Heart left ventricle (tissue), 16 donors: ENCODE results near the gene JUP. TPM values are rescaled to one million over a fixed set of nuclear protein-coding genes. Genes with fewer than 3 reads are reported as not detected.
A peak's percentile ranks its signal among the peaks of the same experiment; 100 is the strongest.
"Not testable (repeated sequence)": the region's sequence is repeated elsewhere in the genome, so short reads cannot be mapped to it uniquely, and the experiment has no call there.

Experiments
- ATAC-seq, 4 donors: fragments of 200-7000 bp; cut with Tn5 transposase; one replicate each; pipeline ENCODE4 v1.9.1; 2020 to 2022; ENCODE audit warnings: moderate library complexity in 4 of 4, mild to moderate bottlenecking in 3 of 4, moderate number of reproducible peaks in 1 of 4
- DNase-seq, 5 donors: peaks; one replicate each; pipeline ENCODE4 v3.0.0-alpha.2; 2020
- H3K27ac ChIP-seq, 12 donors: fragments of 200-600 bp; sonication (generic) in 4 of 12; one replicate each; pipeline versions ENCODE4 v1.5.0 to v1.8.0; 2016 to 2022; ENCODE audit warnings: mild to moderate bottlenecking in 2 of 12
- H3K27me3 ChIP-seq, 9 donors: fragments of 200-600 bp; sonication (generic) in 2 of 9; one replicate each; pipeline versions ENCODE4 v1.5.1 to v1.8.0; 2016 to 2022; ENCODE audit warnings: mild to moderate bottlenecking in 3 of 9
- H3K36me3 ChIP-seq, 9 donors: fragments of 200-600 bp; sonication (generic) in 2 of 9; one replicate each; pipeline versions ENCODE4 v1.5.0 to v1.8.0; 2018 to 2022; ENCODE audit warnings: mild to moderate bottlenecking in 2 of 9
- H3K4me1 ChIP-seq, 12 donors: fragments of 200-600 bp; sonication (generic) in 4 of 12; one replicate each; pipeline versions ENCODE4 v1.5.0 to v1.8.0; 2016 to 2022; ENCODE audit warnings: mild to moderate bottlenecking in 3 of 12
- H3K4me3 ChIP-seq, 12 donors: fragments of 200-600 bp; sonication (generic) in 4 of 12; one replicate each; pipeline versions ENCODE4 v1.5.0 to v1.8.0; 2017 to 2022; ENCODE audit warnings: mild to moderate bottlenecking in 9 of 12, moderate library complexity in 4 of 12
- H3K9me3 ChIP-seq, 12 donors: fragments of 200-600 bp; sonication (generic) in 4 of 12; one replicate each; pipeline versions ENCODE4 v1.5.0 to v1.8.0; 2016 to 2022; ENCODE audit warnings: mild to moderate bottlenecking in 1 of 12
- CTCF ChIP-seq, 12 donors: fragments of 200-600 bp; sonication (generic) in 4 of 12; IDR thresholded peaks; one replicate each; pipeline versions ENCODE4 v1.5.0 to v1.8.0; 2018 to 2022; ENCODE audit warnings: antibody characterized with exemption in 12 of 12, mild to moderate bottlenecking in 5 of 12
- POLR2A ChIP-seq, 2 donors: fragments of 450-650 bp; IDR thresholded peaks; one replicate each; pipeline ENCODE4 v1.6.1; 2017; ENCODE audit warnings: antibody characterized with exemption in 2 of 2, mild to moderate bottlenecking in 2 of 2, moderate library complexity in 2 of 2
- WGBS, 4 donors: extraction: QIAGEN DNeasy Blood & Tissue Kit in 2 of 4; methylation state at CpG; one replicate each; pipeline versions ENCODE4 v1.1.5 to v1.1.7; 2013 to 2018; 5-methylcytosine and 5-hydroxymethylcytosine counted together
- intact Hi-C, 10 donors: fragments of 100-400 bp; cut with DNase I; formaldehyde crosslinking; loops; one replicate each; pipeline versions ENCODE4 v1.11.1 to v1.14.2; 2022
- polyA plus RNA-seq, 2 donors: library from polyadenylated mRNA; stranded (reverse); fragments of 200-250 nt; gene quantifications; one replicate each; pipeline ENCODE4 v1.2.3, GENCODE V29; 2013
- total RNA-seq, 9 donors: library from RNA; depleted of rRNA in 2 of 9; stranded (reverse); fragments of >200 nt in 2 of 9; fragmentation: NEBNext Ultra II Directional in 3 of 9; extraction: Animal tissue kit (Norgen Biotek cat#: 25700) in 3 of 9; gene quantifications; one replicate each; pipeline versions ENCODE4 v1.1.0 to v1.2.4, GENCODE V29; 2016 to 2023
- donor health status: ischemic (EF 13 %, LVEDD 7.1; RV severe dilation, severe dysfunction).
- donor health status: healthy with polysubstance abuse.
- donor health status: DM: no; HTN: yes; CAD: no.
- donor health status: DM: no; HTN: no; CAD: no.
- donor health status: ischemic (EF 25% LVEDD 6.9; RV normal size, moderate dysfunction).
- donor health status: ischemic (EF 25% LVEDD 5.7; RV mildly dilated, moderate dysfunction).
- donor health status: healthy.
- donor health status: DM: yes; HTN: yes; CAD: no.
- donor health status: ischemic (EF 35%, LVEDD 5.7; RV mildly dilated, moderate dysfunction).
- donor health status: nonischemic (EF 11% LVEDD 7.7; RV severe dilation, severe dysfunction).
- donor health status: DM: yes; HTN: yes; CAD: no.
- donor health status: PGD.
- donor health status: ischemic (EF 29% LVEDD 5.4; RV normal size, mild dysfunction).
- donor health status: nonischemic (EF 23%, LVEDD 6.1; RV moderate dilation, normal function).

Gene JUP
- total and polyA plus RNA-seq, 11 donors = 94.6 to 503 (median 159) TPM

- 0 to 12% (median 8%) methylated on average over 4 of the region's 4 CpGs for WGBS, 4 donors
- peak in 11 of 12 donors; percentile 21 to 73 (median 52) for TF ChIP-seq CTCF (IDR thresholded peaks at IDR 0.05)
- peak in 1 of 2 donors; percentile 29 for TF ChIP-seq POLR2A (IDR thresholded peaks at IDR 0.05)
- H3K9me3 ChIP-seq = no peaks in the 10 kb centered on the region
- peak overlapping the region; percentile 83 to 97 (median 95) for H3K27ac ChIP-seq
- ATAC-seq (peak; percentile 57 to 74 (median 68)), DNase-seq (peak; percentile 80 to 90 (median 81))
- H3K4me1 ChIP-seq = peaks cover 40 to 100% (median 96%) of the 10 kb centered on the region in 12 donors
- intact Hi-C loops = loop anchor here in 3 of 10 donors (2.0 to 10.0 kb wide), 3 partner anchors 24 to 85 kb away; no protein-coding TSS in a partner anchor
- H3K4me3 ChIP-seq = peak overlapping the region in 2 of 12 donors; percentile 12 to 22
- peaks cover 0 to 18% (median 4%) of the 10 kb centered on the region in 9 donors for H3K36me3 ChIP-seq
- no peaks in the 10 kb centered on the region for H3K27me3 ChIP-seq
Measured at GRCh38 chr17:41777157-41777573, 9.3 kb downstream of the JUP start.

DNA sequence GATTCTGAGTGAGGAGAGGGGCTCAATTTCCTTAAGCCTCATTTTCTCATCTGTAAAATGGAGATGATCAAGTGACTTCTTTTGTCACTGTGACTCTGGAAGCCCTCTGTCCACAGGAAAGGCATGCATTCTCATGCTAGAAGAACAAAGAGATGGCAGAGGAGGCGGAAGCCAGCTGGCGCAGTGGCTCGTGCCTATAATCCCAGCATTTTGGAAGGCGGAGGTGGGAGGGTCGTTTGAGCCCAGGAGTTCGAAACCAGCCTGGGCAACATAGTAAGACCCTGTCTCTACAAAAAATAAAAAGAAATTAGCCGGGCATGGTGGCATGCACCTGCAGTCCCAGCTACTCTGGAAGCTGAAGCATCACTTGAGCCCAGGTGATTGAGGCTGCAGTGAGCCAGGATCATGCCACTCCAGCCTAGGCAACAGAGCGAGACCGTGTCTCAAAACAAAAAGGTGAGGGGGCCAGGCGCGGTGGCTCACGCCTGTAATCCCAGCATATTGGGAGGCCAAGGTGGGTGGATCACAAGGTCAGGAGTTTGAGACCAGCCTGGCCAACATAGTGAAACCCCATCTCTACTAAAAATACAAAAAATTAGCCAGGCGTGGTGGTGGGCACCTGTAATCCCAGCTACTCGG is 10.1 kb downstream of the JUP start:
- 68 to 74% (median 70%) methylated on average over 14 of the region's 14 CpGs for WGBS, 4 donors
- H3K9me3 ChIP-seq, DNase-seq, ATAC-seq, H3K27me3 ChIP-seq, H3K4me3 ChIP-seq: not testable (repeated sequence)
- intact Hi-C loops = loop anchor here in 3 of 10 donors (2.0 to 10.0 kb wide), 3 partner anchors 24 to 84 kb away; no protein-coding TSS in a partner anchor
- Histone ChIP-seq H3K4me1 (peaks cover 38 to 96% (median 91%) of the 10 kb centered on the region in 12 donors), H3K27ac (peak overlapping the region; percentile 83 to 97 (median 95)), H3K36me3 (peaks cover 0 to 25% (median 9%) of the 10 kb centered on the region in 9 donors)

DNA sequence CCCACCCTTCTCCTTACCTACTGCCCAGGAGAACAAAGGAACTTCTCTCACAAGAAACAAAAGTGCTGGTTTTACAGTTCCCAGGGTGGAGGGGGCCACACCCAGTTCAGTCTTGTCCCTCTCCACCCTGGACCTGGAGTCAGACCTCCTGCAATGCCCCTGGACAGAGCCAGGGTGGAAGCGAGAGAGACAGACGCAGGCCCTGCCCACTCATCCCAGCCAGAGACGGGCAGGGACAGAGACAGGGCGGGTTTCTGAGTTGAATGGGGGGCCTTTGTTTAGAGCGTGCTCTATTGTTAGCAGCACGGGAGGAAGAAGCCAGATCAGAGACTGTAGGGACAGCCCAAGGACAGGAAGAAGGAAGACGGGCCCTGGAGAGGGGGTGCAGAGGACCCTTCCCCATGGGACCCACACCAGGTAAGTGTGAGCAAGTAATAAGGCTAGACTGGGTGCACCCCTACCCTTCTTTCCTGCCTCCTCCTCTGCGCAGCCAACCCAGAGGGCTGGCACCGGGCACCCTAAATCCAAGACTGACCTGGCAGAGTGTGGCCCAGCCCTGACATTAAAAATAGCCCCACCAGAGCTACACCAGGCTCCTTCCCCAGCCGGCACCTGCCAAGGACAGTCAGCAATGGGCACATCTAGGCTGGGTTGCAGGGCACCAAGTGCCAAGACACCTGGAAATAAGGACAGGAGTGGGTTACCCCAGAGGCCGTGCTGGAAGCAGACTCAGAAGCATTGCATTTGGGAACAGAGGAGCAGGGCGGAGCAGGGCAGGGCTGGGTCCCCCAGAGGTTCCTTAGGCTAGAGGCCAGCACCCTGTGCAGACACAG is 10.9 kb downstream of the JUP start:
- WGBS, 4 donors = 29 to 35% (median 32%) methylated on average over 9 to 12 of the region's 12 CpGs
- Histone ChIP-seq H3K27me3 (no peaks in the 10 kb centered on the region), H3K4me3 (peak overlapping the region in 4 of 12 donors; percentile 9 to 19 (median 14)), H3K4me1 (peaks cover 38 to 91% (median 84%) of the 10 kb centered on the region in 12 donors), H3K36me3 (peaks cover 0 to 33% (median 17%) of the 10 kb centered on the region in 9 donors), H3K27ac (peak overlapping the region; percentile 83 to 97 (median 95)), H3K9me3 (no peaks in the 10 kb centered on the region)
- peak in 4 of 5 donors; percentile 62 to 78 (median 64) for DNase-seq
- peak; percentile 6 to 48 (median 32) for ATAC-seq
- intact Hi-C loops = loop anchor here in 4 of 10 donors (2.0 to 10.0 kb wide), 3 partner anchors 25 to 83 kb away; no protein-coding TSS in a partner anchor
- TF ChIP-seq CTCF (IDR thresholded peaks at IDR 0.05) (no peak), POLR2A (IDR thresholded peaks at IDR 0.05) (no peak)

DNA sequence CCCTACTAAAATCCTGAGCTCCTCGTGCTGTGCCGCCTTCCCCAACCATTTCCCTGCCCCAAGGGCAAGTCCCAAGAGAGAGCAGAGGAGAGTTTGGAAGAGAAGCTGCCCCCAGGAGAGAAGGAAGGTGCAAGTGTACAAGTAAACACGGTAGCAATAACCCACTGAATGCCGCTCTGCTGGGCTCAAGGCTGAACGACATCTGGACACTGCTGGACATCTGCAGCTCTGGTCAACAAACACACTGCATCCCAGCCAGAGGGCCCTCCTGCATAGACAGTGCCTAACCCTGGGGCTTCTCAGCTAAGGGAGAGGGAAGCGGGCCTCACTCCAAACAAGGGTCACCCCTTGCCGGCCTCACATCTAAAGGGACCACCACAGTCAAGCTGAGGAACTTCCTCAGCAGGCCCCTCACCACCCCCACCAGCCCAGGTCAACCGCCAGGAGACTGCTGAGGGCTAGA is 12.7 kb downstream of the JUP start:
- peaks cover 26 to 78% (median 68%) of the 10 kb centered on the region in 12 donors for H3K4me1 ChIP-seq
- no peaks in the 10 kb centered on the region for H3K27me3 ChIP-seq
- TF ChIP-seq POLR2A (IDR thresholded peaks at IDR 0.05) (no peak), CTCF (IDR thresholded peaks at IDR 0.05) (no peak)
- peak in 1 of 4 donors; percentile 7 for ATAC-seq
- intact Hi-C loops = loop anchor here in 4 of 10 donors (2.0 to 10.0 kb wide), 4 partner anchors 27 to 79 kb away; no protein-coding TSS in a partner anchor
- no peaks in the 10 kb centered on the region for H3K9me3 ChIP-seq
- peaks cover 0 to 51% (median 35%) of the 10 kb centered on the region in 9 donors for H3K36me3 ChIP-seq
- peak overlapping the region in 11 of 12 donors; percentile 40 to 97 (median 96) for H3K27ac ChIP-seq
- peak in 1 of 5 donors; percentile 58 for DNase-seq
- H3K4me3 ChIP-seq = peak overlapping the region in 3 of 12 donors; percentile 1 to 8 (median 8)
- WGBS, 4 donors = 37 to 41% (median 39%) methylated on average over 8 of the region's 8 CpGs
